Umbilical cord (tissue), 2 donors: ENCODE measurements around the gene CFHR1. TPM values are rescaled to one million over a fixed set of nuclear protein-coding genes. Genes with fewer than 3 reads are reported as not detected.
"Not testable (repeated sequence)": the region's sequence is repeated elsewhere in the genome, so short reads cannot be mapped to it uniquely, and the experiment has no call there.

Experiments
- DNase-seq: peaks from one replicate; pipeline ENCODE4 v3.0.0-alpha.2; 2015; ENCODE audit warnings: low spot score
- total RNA-seq: library from RNA; depleted of rRNA; stranded (reverse); fragments of >200 nt; gene quantifications from one replicate; pipeline ENCODE4 v1.2.3, GENCODE V29; 2014; ENCODE audit warnings: low replicate concordance; ENCODE audit not compliant: insufficient read depth

The CFHR1 gene
- 5.5 TPM for total RNA-seq

DNA sequence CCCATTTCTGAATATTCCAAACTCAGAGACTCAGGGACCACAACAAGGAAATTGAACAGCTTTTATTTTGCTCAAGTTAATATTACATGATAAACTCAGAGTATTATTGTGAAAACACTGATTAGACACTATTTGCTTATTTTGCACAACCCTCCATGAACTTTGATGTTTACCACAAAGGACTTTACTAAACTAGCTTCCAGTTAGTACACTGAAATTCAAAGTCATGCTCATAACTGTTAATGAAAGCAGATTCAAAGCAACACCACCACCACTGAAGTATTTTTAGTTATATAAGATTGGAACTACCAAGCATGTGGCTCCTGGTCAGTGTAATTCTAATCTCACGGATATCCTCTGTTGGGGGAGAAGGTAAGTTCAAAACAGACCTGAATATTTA, at the start of gene CFHR1:
CFHR1 (plus strand) TSS at position 201 of the 400 bp plus-strand sequence; CDS start at position 315, 114 bp downstream.
- DNase-seq: not testable (repeated sequence)

DNA sequence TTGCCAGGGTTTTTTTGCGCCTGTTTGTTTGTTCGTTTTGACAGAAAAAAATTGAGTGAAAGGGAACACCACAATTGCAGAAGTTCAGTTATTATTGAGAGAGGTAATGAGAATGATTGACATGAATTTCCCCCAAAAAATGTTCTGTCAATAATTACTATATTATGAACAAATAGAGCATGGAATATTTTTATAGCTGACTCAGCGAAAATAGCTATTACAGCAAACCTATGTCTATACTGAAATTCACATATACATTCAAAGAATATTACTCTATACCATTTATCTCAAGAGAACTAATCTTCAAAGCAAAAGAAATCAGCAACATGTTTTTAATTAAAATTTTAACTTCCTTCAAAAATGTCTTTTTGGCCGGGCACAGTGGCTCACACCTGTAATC, 49.7 kb upstream of the CFHR1 start:
- DNase-seq: not testable (repeated sequence)

DNA sequence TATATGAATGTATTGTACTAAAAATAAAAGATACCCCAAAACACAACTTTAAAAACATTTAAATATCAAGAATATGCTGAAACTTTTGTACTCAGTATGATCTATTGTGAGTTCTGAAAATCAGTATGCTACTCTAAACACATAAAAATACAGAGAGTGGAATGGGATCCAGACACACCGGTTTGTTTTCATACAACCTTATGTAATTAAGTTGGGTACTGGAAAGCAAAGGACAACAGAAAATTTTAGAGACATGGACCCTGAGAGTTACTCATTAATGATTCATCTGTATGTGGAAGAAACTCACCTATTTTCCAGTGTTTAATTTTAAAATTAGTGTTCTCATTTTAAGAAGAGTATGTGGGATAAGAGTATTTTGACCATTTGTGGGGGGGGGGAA, 45.8 kb upstream of the CFHR1 start:
- no peak for DNase-seq

DNA sequence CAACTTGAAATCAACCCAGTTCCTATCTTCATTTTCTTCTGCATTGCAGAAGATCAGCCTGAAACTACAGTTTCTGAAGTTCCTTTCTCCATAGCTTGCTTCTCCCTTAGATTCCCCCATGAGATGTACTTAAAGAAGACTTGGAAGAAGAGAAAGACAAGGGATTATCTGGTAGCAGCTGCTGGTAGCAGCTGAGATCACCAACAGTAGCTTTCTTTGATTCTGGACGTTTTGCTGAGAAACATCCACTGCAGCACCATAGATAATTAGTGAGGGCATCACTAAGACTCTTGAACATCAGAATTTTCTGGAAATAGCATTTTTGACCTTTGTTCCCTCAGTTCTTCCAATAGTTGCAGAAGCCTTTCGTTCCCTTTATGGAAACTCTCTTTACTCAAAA, 45.4 kb upstream of the CFHR1 start:
- DNase-seq: no peak

DNA sequence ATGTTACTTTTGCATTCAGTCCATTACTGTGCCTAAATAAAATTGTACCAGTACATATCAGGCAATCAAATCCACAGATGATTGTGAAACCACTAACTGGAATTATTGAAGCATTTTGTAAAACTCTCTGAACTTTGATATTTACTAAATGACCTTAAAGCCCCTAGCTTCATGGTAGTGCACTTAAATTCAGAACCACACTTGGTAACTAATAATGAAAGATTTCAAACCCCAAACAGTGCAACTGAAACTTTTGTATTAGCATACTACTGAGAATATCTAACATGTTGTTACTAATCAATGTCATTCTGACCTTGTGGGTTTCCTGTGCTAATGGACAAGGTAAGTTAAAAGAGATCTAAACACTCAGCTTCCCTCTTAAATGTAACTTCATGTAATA, 44.9 kb upstream of the CFHR1 start, which contains the start of gene CFHR3:
CFHR3 (plus strand) TSS at position 238 of the 400 bp plus-strand sequence; CDS start at position 285, 47 bp downstream.
- DNase-seq: no peak

DNA sequence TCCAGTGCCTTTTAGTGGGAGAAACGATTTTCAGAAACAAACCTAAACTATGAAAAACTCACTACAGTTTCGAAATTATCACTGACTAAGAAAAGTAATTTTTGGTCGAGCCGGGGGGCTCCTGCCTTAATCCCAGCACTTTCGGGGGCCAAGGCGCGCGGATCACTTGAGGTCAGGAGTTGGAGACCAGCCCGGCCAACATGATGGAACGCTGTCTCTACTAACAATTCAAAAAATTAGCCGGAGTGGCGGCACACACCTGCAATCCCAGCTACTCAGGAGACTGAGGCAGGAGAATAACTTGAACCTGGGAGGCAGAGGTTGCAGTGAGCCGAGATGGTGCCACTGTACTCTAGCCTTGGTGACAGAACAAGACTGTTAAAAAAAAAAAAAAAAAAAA, 41.9 kb upstream of the CFHR1 start:
- no peak for DNase-seq

DNA sequence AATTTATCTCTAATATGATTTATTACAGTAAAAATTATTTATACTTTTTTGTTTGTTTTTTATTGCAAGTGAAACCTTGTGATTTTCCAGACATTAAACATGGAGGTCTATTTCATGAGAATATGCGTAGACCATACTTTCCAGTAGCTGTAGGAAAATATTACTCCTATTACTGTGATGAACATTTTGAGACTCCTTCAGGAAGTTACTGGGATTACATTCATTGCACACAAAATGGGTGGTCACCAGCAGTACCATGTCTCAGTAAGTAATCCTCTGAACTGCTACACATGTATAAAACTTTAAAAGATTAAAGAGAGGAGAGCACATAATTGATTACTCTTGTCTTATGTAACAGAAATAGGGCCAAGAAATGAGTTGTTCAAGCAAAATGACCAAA, 40.4 kb upstream of the CFHR1 start:
- no peak for DNase-seq

DNA sequence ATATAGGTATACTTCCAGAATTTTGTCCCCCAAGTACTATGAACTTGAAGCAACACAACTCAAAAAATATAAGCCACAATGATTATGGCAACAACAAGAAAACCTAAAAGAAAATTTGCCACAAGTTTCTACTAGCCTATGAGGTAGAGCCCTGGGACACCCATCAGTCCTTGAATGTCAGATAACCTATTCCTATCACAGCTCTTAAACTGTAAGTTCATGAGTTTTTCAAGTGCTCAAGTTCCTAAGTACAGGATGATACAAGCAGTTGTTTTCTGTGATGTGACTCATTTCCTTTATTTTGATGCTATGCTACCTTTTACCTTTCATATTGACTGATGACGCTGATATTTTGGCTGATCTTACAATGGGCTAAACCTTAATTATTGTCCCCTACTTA, 28.3 kb upstream of the CFHR1 start:
- DNase-seq: not testable (repeated sequence)

DNA sequence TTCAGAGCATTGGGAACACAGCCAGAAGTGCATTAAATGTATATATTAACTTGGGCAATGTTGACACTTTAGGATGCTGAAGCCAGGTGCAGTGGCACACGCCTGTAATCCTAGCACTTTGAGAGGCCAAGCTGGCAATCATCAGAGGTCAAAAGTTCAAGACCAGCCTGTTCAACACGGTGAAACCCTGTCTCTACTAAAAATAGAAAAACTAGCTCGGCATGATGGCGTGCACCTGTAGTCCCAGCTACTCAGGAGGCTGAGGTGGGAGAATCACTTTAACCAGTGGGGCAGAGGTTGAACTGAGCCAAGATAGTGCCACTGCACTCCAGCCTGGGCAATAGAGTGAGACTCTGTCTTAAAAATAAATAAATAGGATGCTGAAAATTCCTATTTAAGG, 25.4 kb upstream of the CFHR1 start:
- DNase-seq: not testable (repeated sequence)

DNA sequence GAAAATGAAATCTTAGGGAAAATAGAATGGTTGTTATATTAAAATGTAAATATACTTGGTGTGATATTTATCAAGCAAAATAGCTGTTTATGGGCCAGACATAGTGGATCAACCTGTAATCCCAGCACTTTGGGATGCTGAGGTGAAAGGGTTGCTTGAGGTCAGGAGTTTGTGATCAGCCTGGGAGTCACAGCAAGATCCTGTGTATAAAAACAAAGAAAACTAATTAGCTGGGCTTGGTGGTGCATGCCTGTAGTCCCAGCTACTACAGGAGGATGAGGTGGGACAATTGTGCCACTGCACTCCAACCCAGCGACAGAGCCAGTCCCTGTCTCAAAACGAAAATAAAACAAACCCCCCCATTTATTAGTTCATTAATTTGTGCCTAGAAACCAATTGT, 21.6 kb upstream of the CFHR1 start:
- no peak for DNase-seq

DNA sequence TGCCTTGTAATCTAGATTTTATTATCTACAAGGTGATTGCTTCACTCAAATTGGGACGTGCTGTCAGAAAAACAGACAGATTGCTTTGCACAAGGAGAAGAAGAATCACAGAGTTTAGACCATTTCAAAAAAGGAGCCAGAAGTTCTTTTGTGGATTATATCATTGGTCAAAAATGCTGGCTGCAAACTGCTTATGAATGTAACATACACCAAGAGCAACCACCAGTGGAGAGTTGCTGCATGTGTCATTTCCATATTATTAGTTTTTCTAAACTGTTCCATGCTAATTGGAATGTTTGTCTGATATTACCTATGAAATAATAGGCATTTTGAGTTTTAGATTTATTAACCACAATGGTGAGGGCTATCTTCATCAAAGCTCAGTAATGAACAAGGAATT, 17.6 kb upstream of the CFHR1 start:
- DNase-seq: not testable (repeated sequence)

DNA sequence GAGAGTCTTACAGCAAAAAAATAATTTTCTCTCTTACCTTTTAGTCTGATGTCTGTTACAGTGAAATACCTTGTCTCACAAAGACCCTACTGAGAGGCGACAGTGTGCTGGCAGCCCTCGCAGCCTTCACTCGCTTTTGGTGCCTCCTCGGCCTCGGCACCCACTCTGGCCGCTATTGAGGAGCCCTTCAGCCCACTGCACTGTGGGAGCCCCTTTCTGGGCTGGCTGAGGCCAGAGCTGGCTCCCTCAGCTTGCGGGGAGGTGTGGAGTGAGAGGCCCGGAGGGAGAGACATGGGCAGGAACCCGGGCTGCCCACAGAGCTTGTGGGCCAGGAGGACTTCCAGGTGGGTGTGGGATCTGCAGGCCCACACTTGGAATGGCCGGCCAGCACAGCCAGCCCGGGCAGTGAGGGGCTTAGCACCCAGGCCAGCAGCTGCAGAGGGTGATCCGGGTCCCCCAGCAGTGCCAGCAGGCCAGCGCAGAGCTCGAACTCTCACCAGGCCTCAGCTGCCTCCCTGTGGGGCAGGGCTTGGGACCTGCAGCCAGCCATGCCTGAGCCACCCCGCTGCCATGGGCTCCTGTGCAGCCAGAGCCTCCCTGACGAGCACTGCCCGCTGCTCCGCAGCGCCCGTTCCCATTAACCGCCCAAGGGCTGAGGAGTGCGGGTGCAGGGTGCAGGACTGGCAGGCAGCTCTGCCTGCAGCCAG, 10.8 kb upstream of the CFHR1 start:
- DNase-seq: no peak

DNA sequence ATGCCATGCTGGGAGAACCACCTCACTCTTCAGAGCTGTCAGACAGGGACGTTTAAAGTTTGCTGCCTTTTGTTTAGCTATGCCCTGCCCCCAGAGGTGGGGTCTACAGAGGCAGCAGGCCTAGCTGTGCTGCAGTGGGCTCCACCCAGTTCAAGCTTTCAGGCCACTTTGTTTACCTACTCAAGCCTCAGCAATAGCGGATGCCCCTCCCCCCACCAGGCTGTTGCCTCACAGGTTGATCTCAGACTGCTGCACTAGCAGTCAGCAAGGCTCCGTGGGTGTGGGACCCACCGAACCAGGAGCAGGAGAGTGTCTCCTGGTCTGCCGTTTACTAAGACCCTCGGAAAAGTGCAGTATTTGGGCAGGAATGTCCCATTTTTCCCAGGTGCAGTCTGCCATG, 2.1 kb upstream of the CFHR1 start:
- not testable (repeated sequence) for DNase-seq

DNA sequence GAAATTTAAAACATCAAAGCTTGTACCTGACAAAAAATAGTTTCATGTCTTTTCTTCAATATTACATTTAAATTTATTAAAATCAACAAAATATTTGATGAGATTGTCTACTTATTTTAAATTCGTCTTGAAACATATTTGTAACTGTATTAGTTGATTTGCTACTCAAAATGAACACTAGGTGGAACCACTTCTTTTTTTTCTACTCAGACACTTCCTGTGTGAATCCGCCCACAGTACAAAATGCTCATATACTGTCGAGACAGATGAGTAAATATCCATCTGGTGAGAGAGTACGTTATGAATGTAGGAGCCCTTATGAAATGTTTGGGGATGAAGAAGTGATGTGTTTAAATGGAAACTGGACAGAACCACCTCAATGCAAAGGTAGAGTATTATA, 8.3 kb downstream of the CFHR1 start:
- DNase-seq: peak; percentile 29

DNA sequence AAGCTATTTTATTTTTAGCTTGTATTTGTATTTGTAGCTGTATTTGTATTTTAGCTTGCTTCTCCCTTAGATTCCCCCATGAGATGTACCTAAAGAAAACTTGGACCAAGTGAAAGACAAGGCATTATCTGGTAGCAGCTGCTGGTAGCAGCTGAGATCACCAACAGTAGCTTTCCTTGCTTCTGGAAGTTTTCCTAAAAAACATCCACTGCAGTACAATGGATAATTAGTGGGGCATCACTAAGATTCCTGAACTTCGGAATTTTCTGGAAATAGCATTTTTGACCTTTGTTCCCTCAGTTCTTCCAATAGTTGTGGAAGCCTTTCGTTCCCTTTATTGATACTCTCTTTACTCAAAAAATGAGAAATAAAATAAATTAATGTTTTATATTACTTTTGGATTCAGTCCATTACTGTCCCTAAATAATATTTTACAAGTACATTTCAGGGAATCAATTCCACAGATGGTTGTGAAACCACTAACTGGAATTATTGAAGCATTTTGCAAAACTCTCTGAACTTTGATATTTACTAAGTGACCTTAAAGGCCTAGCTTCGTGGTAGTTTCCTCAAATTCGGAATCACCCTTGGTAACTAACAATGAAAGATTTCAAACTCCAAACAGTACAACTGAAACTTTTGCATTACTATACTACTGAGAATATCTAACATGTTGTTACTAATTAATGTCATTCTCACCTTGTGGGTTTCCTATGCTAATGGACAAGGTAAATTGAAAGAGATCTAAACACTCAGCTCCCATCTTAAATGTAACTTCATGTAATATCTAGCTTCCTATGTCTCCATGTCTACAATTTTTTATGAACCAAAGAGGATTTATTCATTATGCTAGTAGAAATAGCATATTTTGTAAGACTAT, 30.3 kb downstream of the CFHR1 start:
- DNase-seq: not testable (repeated sequence)

DNA sequence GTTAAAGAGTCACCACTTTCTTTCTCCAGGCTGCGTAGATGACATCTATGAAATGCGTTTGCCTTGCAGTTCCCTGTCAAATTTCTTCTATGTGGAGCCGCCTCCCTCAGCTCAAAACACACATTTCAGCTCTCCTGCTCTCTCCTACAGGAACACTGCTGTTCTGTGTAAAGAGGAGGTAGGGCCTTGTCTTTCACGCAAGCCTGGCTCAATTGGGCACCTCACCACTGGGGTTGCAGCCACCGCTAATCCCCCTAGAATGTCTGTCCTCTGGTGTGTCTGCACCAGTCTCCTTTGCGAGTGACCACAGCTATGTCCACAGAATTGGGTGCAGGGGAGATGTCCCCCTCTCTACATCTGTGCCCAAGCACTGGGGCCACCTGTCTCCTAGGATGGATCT, 36.5 kb downstream of the CFHR1 start:
- no peak for DNase-seq

DNA sequence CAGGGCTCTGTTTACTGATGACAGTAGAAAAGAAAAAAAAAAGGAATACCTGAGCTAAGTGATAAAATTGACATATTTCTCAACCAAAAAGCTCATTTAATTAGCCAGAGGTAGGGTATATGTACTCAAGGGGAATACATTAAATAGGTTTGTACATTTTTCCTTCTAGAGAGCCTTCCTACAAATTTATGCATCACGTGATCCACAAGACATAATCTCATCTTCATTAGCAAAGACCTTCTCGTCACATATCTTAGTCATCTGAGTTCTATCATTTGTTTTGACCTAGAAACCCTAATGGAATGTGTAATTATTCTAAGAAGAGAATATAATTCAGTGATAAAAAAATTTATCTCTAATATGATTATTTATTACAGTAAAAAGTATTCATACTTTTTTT, 37.7 kb downstream of the CFHR1 start:
- DNase-seq: no peak

DNA sequence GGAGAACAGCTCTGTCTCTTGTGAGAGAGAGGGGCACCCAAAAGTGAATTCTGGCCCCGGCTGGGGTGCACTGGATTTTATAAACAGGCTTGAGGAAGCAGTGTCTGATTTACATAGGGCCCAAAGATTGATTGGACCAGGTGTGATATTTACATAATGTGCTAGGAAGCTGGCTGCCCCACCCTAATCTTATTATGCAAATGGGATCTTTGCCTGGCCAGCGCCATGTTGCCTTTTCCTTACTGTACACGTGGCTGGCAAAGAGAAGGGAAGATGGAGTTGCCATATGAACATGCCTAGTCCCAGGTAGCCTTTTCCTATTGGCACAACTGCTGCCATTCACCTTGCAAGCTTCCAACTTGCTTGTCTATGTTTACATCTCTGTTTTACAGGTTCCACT, 39.3 kb downstream of the CFHR1 start:
- no peak for DNase-seq

DNA sequence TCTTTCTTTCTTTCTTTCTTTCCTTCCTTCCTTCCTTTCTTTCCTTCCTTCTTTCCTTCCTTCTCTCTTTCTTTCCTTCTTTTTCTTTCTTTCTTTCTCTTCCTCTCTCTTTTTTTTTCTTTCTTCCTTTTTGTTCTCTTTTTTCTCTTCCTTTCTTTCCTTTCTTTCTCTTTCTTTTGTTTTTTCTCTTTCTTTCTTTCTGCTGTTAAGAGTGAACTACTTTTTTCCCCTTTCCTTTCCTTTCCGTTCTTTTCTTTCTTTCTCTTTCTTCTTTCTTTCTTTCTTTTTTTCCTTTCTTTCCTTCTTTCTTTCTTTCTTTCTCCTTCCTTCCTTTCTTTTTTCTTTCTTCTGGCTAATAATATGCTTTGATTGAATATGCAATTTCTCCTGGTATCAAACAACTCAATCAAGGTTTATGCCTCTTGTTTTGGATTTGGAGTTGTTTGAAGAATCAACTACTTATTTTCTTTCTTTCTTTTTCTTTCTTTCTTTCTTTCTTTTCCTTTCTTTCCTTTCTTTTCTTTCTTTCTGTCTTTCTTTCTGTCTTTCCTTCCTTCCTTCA, 40.9 kb downstream of the CFHR1 start:
- DNase-seq: no peak

DNA sequence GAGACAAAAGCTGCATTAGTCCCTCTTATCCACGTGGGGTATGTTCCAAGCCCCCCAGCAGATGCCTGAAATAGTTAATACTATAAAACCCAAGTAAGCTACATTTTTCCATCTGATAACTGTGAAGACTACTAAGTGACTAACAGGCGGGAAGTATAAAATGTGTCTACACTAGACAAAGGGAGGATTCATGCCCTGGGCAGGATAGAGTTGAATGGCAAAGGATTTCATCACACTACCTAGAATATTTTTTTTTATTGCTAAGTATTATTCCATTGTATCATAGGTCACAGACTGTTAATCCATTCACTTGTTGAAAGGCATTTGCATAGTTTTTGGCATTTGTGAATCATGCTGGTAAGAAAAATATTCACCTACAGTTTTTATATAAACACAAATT, 41.9 kb downstream of the CFHR1 start:
- DNase-seq: no peak

DNA sequence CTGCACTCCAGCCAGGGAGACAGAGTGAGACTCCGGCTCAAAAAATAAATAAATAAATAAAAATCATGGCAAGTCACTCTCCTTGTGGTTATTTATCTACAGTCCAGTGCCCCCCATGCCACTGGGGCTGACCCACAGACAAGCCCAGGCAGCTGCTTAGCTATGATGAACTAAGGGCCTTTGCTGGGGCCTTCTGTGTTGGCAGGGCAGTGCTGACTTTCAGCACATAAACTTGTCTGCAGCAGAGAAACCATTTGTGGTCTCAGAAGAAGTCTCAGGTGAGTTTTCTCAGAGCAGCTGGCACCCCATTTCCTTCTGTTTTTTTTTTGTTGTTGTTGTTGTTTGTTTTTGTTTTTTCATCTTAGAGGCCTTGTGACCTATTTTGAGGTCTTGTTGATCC, 47.4 kb downstream of the CFHR1 start:
- DNase-seq: no peak

DNA sequence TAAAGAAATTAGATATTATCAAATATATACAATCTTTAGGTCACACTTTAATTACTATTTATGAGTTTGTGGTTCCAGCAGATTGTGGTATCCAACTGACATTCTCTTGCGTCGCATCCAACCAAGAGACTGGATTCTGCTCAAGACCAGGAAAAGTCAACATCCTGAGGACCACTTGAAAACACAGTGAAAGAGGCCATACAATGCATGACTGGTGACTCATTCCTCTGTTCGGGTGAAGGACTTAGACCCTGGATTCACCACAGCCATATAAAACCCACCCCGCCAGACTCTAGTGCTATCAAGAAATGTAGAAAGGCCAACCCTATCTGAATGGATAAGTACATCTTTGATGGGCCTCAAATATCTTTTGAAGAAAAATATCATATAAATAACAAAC, 53.9 kb downstream of the CFHR1 start:
- no peak for DNase-seq

DNA sequence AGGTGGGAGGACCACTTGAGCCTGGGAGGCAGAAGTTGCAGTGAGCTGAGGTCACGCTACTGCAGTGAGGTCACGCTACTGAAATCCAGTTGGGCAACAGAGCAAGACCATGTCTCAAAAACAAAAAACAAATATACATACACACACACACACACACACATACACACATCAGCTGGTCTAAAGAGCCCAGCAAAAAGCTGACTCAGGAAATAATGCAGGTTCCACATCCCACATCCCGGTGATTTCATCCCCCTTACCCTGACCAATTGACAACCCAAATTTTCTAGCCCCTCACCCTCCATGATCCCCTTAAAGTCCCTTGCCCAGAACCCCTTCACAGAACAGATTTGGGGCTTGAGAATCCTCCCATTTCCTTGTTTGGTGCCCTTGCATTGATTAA, 56.4 kb downstream of the CFHR1 start:
- no peak for DNase-seq
